Activated CD4-positive, alpha-beta memory T cell treated with anti-CD3 and anti-CD28 coated beads, Interleukin-2, amount 10 ng/mL, durations not matched to agents 7 days and 5 days (primary cell): ENCODE data around the gene SBF1. TPM values are rescaled to one million over a fixed set of nuclear protein-coding genes. Genes with fewer than 3 reads are reported as not detected.

Source experiments
- CTCF ChIA-PET: fragments of 350-600 bp; sonication (Branson Sonifier 250); formaldehyde crosslinking; loops from one replicate; lab custom pipeline; 2021; ENCODE audit warnings: antibody characterized with exemption, inconsistent platforms; lab: Charles Lee
- POLR2A ChIA-PET: fragments of 350-600 bp; sonication (Branson Sonifier 250); formaldehyde crosslinking; loops from one replicate; lab custom pipeline; 2021; ENCODE audit warnings: antibody characterized with exemption; lab: Charles Lee
- DNase-seq: peaks from one replicate; pipeline ENCODE4 v3.0.0-alpha.2; 2020
- H3K27ac Mint-ChIP-seq: one replicate; pipeline ENCODE4 v1.8.0; 2021; ENCODE audit warnings: mild to moderate bottlenecking, mixed read lengths
- H3K27me3 Mint-ChIP-seq: one replicate; pipeline ENCODE4 v1.8.0; 2021; ENCODE audit warnings: mixed read lengths
- H3K36me3 Mint-ChIP-seq: one replicate; pipeline ENCODE4 v1.8.0; 2021; ENCODE audit warnings: low read depth, mixed read lengths
- H3K4me1 Mint-ChIP-seq: one replicate; pipeline ENCODE4 v1.8.0; 2021; ENCODE audit warnings: mixed read lengths
- H3K4me3 Mint-ChIP-seq: one replicate; pipeline ENCODE4 v1.8.0; 2021; ENCODE audit warnings: mild to moderate bottlenecking, mixed read lengths
- H3K9me3 Mint-ChIP-seq: one replicate; pipeline ENCODE4 v1.8.0; 2021; ENCODE audit warnings: mixed read lengths
- total RNA-seq, 2 experiments: library from RNA; stranded (reverse); gene quantifications; one replicate each; pipeline ENCODE4 v1.2.3, GENCODE V29; 2021

Gene SBF1
- total RNA-seq, 2 experiments from 2014 or later = 181 to 196 TPM

DNA sequence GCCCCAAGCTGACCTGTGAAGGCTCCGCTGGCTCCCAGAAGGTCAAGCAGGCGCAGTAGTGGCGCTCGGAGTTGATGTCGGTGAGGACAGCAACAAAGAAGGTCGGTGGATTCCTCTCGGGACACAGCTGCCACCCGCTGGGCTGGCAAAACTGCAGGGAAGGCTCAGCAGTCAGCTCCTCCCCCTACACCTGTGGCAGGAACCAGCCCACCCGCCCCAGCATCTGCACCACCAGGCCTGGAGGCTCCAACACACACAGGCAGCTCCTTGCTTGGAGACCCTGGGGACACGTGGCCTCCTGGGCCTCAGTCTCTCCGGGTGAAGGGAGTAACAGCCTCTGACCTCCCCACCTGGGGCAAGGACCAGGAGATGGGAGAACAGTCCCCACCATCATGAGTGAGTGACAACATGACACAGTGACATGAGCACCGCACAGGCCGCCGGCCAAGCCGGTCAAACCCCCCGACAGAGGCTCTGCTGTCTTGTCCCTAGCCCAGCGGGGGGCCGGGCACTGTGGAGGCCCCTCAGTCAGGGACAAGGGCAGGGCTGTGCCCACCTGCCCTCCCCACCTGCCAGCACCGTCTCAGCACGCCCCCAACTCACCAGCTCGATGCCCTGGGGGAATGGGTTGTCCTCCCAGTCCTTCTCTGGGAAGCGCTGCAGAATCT lies 6.9 kb downstream of the SBF1 start:
- H3K27me3 Mint-ChIP-seq = no peaks in the 10 kb centered on the region
- H3K4me1 Mint-ChIP-seq = peaks cover 55% of the 10 kb centered on the region
- ChIA-PET POLR2A (interaction anchor here (1.0 to 5.0 kb wide), 9 partner anchors 14 to 201 kb away, joined by 3 to 48 read pairs (median 4); partner anchors contain the start of genes ADM2, LMF2, NCAPH2 and SCO2), CTCF (interaction anchor here (0.5 to 1.6 kb wide), 3 partner anchors 30 to 84 kb away, joined by 3 to 6 read pairs (median 4); partner anchors contain the start of gene SCO2)
- DNase-seq = no peak
- no peaks in the 10 kb centered on the region for H3K9me3 Mint-ChIP-seq
- H3K27ac Mint-ChIP-seq = peak overlapping the region; percentile 97
- peak overlapping the region; percentile 68 for H3K4me3 Mint-ChIP-seq
- H3K36me3 Mint-ChIP-seq = peaks cover 45% of the 10 kb centered on the region

DNA sequence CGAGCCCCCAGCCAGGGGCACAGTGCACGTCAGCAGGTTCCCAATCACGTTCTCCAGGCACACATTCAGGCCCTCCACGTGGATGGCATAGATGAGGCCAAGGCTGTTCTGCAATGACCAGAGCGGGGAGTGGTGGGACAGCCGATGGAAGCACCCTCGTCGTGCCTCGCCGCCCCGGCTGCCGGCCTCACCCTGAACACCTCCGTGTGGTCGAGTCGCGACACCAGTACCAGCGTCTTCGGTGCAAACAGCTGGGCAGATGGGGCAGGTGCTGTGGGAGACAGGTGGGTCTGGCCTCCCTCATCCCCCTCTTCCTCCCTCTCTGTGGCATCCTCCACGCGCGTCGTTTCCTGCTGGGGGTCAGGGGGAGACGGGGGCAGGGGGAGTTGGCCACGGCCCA lies 7.5 kb downstream of the SBF1 start:
- Mint-ChIP-seq H3K27me3 (no peaks in the 10 kb centered on the region), H3K9me3 (no peaks in the 10 kb centered on the region), H3K27ac (peak overlapping the region; percentile 62), H3K36me3 (peaks cover 43% of the 10 kb centered on the region), H3K4me1 (peaks cover 49% of the 10 kb centered on the region), H3K4me3 (no peak overlapping the region)
- ChIA-PET CTCF (interaction anchor here (0.5 to 1.6 kb wide), 2 partner anchors 58 to 84 kb away, joined by 3 to 6 read pairs; partner anchors contain the start of gene SCO2), POLR2A (interaction anchor here (4.2 to 5.0 kb wide), 2 partner anchors 40 to 58 kb away, joined by 40 to 48 read pairs; partner anchors contain the start of genes LMF2, NCAPH2 and SCO2)
- DNase-seq = no peak

DNA sequence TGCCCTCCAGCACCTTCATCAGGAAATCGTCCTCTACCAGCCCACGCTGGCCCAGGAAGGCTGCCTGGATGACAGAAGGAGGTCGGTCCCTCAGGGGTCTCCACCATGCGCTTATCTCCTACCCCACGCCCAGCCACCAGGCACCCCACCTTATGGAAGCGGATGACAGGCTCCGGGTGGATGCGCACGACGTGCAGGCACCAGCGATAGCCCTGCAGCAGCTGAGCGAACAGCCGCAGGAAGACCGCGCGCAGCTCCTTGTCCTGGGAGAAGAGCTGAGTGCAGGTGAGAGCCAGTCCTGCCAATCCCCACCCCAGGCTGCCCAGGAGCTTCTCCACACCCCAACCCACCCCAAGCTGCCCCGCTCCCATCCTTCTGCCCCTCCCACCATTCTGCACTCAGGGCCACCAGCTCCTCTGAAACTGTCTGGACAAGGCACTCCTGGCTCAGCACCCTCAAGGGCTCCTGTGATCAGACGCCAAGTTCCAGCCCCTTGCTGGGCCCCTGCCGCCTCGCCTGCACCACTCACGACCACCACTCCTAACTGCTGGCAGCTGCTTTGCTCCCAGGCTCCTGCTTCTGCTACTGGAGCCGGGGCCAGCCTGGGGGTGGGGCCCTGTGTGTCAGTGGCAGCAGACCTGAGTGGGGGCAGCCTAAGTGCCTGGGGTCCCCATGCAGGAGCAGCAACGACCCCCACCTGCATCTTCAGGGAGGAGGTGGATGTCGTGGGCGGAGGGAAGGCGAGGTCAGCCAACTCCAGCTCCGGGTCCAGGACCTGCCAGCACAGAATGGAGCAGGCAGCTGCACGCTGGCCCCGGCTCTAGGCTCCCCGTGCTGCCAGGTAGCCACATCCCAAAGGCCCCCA lies 9.5 kb downstream of the SBF1 start:
- H3K36me3 Mint-ChIP-seq = peaks cover 43% of the 10 kb centered on the region
- peaks cover 29% of the 10 kb centered on the region for H3K4me1 Mint-ChIP-seq
- H3K4me3 Mint-ChIP-seq = no peak overlapping the region
- POLR2A ChIA-PET = interaction anchor here (1.9 kb wide), 1 partner anchor 15 kb away, joined by 5 read pairs; no protein-coding TSS in a partner anchor
- no peaks in the 10 kb centered on the region for H3K27me3 Mint-ChIP-seq
- no peaks in the 10 kb centered on the region for H3K9me3 Mint-ChIP-seq
- CTCF ChIA-PET = interaction anchor here (1.9 kb wide), 1 partner anchor 61 kb away, joined by 5 read pairs; the partner anchor contains the start of gene SCO2
- H3K27ac Mint-ChIP-seq = no peak overlapping the region
- no peak for DNase-seq

DNA sequence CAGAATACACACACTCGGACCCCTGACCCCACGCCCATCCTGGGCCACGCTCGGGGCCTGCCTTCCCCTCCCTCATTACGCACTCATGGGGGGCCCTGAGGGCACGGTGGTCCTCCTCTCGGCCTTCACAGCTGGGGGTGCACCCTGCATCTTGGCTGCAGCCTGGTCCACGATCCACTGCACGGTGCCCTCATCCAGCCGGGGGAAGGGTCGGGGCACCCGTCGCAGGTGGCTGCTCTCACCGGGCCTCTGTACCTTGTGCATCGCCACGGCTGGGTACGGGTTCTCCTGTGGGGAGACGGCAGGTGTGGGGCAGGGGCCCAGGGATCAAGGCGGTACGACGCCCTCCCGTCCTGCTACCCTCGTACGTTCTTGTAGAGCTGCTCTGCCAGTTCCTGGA lies 10.4 kb downstream of the SBF1 start:
- Mint-ChIP-seq H3K27ac (no peak overlapping the region), H3K4me3 (no peak overlapping the region), H3K4me1 (peaks cover 20% of the 10 kb centered on the region), H3K27me3 (no peaks in the 10 kb centered on the region), H3K36me3 (peaks cover 46% of the 10 kb centered on the region), H3K9me3 (no peaks in the 10 kb centered on the region)
- ChIA-PET CTCF (interaction anchor here (1.9 kb wide), 1 partner anchor 61 kb away, joined by 5 read pairs; the partner anchor contains the start of gene SCO2), POLR2A (no interaction called here)
- DNase-seq = no peak

DNA sequence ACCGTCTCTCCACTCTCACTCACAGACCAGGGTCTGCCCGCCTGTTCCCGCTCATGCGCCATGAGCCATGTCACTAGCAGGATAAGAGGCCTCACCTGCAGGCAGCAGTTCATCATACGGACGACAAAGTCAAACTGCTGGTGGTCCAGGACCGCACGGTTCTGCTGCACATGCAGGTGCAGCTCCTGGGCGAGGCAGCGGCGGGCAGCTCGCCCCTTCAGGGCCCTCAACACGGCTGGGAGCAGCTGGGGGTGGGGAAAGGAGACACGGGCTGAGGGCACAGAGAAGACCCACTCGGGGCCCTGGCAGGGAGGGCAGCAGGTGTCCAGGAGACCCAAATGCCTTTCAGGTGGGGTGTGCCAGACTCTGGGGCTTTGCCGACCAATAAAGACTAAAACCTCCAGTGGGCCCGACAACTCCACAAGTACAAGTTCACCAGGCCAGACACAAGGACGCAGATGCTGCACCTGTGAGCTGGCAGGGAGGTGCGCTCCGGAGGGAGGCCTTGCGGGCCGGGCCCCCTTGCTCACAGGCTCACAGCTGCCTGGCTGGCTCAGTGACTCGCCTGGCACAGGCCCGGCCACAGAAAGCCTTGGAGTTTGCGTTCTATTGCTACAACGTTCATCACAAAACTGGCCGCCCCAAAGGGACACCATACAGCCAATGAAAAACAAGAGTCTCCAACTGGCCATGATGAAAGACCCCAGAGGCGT lies 11.5 kb downstream of the SBF1 start:
- peaks cover 52% of the 10 kb centered on the region for H3K36me3 Mint-ChIP-seq
- H3K27ac Mint-ChIP-seq = no peak overlapping the region
- no peak overlapping the region for H3K4me3 Mint-ChIP-seq
- CTCF ChIA-PET = interaction anchor here (1.2 kb wide), 1 partner anchor 10 kb away, joined by 7 read pairs; no protein-coding TSS in a partner anchor
- H3K4me1 Mint-ChIP-seq = peaks cover 9% of the 10 kb centered on the region
- H3K9me3 Mint-ChIP-seq = no peaks in the 10 kb centered on the region
- H3K27me3 Mint-ChIP-seq = no peaks in the 10 kb centered on the region
- POLR2A ChIA-PET = no interaction called here
- DNase-seq = no peak

DNA sequence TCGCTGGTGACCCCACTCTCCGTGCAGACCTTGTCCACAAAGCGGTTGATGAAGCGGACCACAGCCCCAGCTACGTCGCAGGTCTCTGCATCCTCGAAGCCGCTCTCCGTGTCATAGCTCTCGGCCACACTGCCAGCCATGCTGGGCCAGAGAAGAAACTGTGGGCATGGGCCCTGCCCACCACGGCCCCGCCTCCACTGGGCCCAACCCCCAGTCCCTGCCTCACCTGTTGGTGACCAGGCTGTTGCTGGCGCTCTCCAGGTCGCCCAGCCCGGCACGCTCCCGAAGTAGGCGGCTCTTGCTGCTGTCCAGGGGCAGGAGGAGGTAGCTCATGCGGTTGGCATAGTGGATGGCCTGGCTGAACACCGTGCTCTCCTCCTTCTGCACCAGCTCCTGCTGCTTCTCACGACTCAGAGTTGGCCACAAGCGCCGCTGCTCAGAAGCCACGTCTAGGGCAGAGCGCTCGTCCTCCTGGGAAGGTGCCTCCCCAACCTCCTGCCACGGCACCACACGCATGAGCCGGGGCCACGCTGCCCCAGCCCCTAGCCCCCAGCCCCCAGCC lies 12.8 kb downstream of the SBF1 start:
- ChIA-PET POLR2A (interaction anchor here (0.8 to 1.3 kb wide), 2 partner anchors 11 to 45 kb away, joined by 3 to 4 read pairs; partner anchors contain the start of genes LMF2 and NCAPH2), CTCF (no interaction called here)
- H3K36me3 Mint-ChIP-seq = peaks cover 59% of the 10 kb centered on the region
- no peaks in the 10 kb centered on the region for H3K9me3 Mint-ChIP-seq
- H3K4me3 Mint-ChIP-seq = no peak overlapping the region
- H3K27ac Mint-ChIP-seq = no peak overlapping the region
- H3K4me1 Mint-ChIP-seq = peaks cover 5% of the 10 kb centered on the region
- H3K27me3 Mint-ChIP-seq = no peaks in the 10 kb centered on the region
- no peak for DNase-seq

DNA sequence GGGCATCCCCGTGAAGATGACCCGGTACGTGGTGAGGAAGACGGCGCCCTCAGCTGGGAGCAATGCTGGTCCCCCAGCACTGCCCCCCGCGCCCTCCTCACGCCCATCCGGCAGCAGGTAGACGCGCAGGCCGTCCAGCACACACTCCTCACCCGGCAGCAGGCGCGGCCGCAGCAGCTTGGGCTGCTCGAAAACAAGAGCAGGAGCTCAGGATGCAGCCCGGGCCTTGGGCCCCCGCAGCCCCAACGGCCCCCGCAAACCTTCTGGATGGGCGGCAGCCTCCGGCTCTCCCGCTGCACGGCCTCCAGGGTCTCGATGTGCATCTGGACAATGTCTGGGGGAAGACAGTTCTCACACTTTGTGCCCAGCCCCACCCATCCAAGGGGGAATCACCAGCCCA lies 13.3 kb downstream of the SBF1 start:
- H3K4me3 Mint-ChIP-seq = no peak overlapping the region
- H3K9me3 Mint-ChIP-seq = no peaks in the 10 kb centered on the region
- no peak for DNase-seq
- peaks cover 59% of the 10 kb centered on the region for H3K36me3 Mint-ChIP-seq
- no peaks in the 10 kb centered on the region for H3K27me3 Mint-ChIP-seq
- POLR2A ChIA-PET = interaction anchor here (0.8 to 1.3 kb wide), 2 partner anchors 12 to 46 kb away, joined by 3 to 4 read pairs; partner anchors contain the start of genes LMF2 and NCAPH2
- CTCF ChIA-PET = interaction anchor here (1.4 kb wide), 1 partner anchor 9 kb away, joined by 3 read pairs; no protein-coding TSS in a partner anchor
- H3K4me1 Mint-ChIP-seq = no peaks in the 10 kb centered on the region
- no peak overlapping the region for H3K27ac Mint-ChIP-seq

DNA sequence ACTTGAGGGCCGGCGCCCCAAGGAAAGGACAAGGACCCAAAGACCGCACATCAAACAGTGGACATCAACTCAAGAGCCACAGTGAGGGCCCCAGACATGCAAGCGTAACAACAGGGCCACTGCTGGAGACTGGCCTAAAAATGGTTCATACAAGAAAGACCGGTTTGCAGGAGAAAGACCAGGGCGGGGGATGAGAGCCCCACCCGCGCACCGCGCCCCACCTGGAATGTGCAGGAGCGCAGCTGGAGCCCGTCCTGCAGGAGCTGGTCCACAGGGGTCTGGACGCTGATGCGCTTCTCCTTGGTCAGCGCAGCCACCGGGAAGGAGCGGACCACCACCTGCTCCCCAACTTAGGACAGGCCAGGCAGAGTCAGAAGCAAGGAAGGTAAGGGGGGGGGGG lies 13.9 kb downstream of the SBF1 start:
- Mint-ChIP-seq H3K9me3 (no peaks in the 10 kb centered on the region), H3K4me3 (no peak overlapping the region), H3K27me3 (no peaks in the 10 kb centered on the region), H3K27ac (no peak overlapping the region), H3K4me1 (no peaks in the 10 kb centered on the region), H3K36me3 (peaks cover 53% of the 10 kb centered on the region)
- ChIA-PET POLR2A (interaction anchor here (5.1 kb wide), 1 partner anchor 9 kb away, joined by 22 read pairs; no protein-coding TSS in a partner anchor), CTCF (interaction anchor here (1.4 kb wide), 1 partner anchor 9 kb away, joined by 3 read pairs; no protein-coding TSS in a partner anchor)
- no peak for DNase-seq

DNA sequence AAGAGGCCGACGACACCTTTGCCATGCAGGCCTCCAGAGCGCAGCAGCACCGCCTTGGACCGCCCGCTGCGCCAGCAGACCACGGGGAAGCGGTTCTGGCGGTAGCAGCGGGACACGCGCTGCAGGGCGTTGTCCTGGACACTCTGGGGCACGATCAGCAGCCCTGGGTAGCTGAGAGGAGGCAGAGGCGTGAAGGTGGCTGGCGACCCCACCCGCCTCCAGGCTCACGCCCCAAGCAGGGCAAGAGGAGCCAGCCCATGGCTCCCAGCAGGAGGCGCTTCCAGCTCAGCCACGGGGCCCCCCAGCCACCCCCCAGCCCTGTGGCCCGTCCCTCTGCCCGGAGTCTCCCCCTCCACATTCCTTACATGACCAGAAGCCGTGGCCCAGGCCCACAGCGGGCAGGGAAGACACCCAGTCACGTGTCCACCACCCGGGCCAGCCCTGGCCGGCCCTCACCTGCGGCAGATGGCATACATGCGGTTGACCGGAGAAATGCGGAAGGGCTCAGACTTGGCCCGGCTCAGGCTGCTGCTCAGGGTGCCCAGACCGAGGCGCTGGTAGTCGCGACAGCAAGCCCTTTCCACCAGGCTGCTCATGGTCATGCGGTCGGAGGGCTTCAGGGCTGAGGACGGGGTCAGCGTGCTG lies 15.2 kb downstream of the SBF1 start:
- Mint-ChIP-seq H3K27ac (no peak overlapping the region), H3K4me3 (no peak overlapping the region), H3K27me3 (no peaks in the 10 kb centered on the region), H3K9me3 (no peaks in the 10 kb centered on the region), H3K36me3 (peaks cover 58% of the 10 kb centered on the region), H3K4me1 (no peaks in the 10 kb centered on the region)
- ChIA-PET POLR2A (interaction anchor here (5.1 kb wide), 1 partner anchor 10 kb away, joined by 22 read pairs; no protein-coding TSS in a partner anchor), CTCF (interaction anchor here (1.0 kb wide), 1 partner anchor 10 kb away, joined by 3 read pairs; no protein-coding TSS in a partner anchor)
- DNase-seq = no peak

DNA sequence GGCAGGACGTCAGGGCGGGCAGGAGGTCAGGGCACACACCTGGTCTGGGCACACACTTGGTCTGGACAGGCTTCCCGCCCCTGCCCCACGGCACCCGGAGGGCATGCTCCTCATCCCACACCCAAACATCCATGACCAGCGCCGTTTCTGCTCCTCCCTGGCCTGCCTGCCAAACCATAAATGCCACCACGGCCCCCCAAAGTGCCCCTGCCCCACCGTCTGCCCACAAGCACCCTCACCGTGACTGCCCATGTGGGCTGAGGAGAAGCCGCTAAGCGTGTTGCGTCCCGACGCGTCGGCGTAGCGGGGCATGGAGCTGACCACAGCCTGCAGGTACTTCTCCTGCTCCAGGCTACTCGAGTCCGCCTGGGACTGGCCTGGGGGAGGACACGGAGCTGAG lies 15.8 kb downstream of the SBF1 start:
- ChIA-PET CTCF (interaction anchor here (1.0 kb wide), 1 partner anchor 11 kb away, joined by 3 read pairs; no protein-coding TSS in a partner anchor), POLR2A (interaction anchor here (5.1 kb wide), 1 partner anchor 11 kb away, joined by 22 read pairs; no protein-coding TSS in a partner anchor)
- Mint-ChIP-seq H3K27ac (no peak overlapping the region), H3K4me1 (no peaks in the 10 kb centered on the region), H3K36me3 (peaks cover 60% of the 10 kb centered on the region), H3K27me3 (no peaks in the 10 kb centered on the region), H3K9me3 (no peaks in the 10 kb centered on the region), H3K4me3 (no peak overlapping the region)
- DNase-seq = no peak
